ENCODE results near the gene PSMC3.

PSMC3 gene

DNA sequence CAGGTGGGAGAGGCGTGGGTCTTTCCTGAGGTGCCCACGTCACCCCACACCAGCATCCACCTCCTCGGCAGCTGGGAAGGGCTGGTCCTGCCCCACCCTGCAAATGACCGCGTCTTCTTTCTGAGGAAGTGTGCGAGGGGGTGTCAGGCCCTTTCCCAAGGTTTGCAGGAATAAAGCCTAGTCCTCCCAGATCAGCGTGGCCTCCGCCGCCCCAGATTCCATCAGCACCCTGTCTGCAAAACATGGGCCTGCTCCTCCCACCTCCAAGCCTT, 32.3 kb downstream of the PSMC3 start:
- DNase-seq (ENCODE audit: low spot score) = no peak

DNA sequence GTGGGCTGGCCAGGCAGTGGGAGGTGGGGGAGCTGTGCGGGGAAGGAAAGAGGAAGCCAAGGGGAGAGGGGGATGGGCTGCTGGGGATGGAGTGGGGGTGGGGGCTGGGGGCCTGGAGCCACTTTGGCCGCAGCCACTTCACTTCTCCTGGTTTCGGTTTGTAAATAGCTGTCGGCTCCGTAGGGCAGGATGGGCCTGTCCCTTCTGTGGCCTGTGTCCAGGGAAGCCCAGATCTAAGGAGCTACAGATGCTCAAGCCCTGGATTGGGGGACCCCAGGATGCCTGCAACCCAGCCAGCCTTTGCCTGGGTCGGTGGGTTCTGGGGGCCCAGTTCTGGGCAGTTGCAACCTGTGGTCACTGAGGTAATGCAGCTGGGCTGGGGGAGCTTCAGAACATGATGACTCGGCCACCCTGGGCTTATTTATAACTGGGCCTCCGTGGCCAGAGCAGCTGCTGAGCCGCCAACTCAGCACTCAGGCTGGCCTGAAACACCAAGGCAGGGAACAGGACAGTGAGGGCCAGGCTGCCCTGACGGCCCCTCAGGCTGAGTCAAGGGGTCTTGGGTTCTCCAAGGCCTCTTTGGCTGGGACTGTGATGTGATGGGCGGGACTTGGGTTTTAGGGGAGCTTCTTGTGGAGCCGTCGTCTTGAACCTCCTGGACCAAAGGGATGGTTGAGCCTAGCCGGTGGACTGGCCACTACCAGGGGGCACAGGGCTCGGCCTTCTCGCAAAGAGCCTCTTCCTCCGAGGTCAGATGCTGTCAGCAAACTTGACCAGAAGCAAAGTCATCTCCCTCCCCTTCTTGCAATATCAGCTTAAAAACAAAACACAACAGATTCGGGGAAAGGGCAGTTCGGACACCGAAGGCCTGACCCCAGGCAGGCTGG, 32.8 kb downstream of the PSMC3 start:
- no peak for DNase-seq (ENCODE audit: low spot score)

DNA sequence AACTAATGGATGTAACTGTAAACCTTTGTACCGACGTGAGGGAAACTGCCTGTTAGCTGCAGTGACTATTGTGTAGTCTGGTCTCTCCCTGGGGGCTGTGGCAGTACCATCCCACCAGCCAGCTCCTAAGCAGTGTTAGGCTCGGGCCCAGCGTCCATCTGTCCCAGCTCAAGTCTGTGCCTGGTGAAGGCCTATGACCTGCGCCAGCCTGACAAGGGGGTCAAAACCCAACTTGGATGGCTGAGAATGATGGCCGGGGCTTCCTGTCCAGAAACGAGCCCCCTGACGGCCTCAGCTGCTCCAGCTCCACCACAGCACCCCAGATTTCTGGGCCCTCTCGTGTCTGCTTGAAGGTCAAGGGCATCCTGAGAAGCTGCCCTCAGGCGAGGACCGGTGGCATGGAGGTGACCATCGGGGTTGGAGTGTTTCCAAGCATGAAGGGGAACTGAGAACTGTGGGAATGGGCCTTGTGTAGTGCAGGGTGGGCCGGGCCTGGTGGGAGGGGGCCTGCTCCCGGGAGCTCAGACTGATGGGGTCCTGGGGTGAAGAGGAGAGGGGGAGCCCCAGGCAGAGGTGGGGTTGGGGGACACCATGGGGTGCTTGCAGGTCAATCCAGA, 33.6 kb downstream of the PSMC3 start:
- DNase-seq (ENCODE audit: low spot score) = no peak

DNA sequence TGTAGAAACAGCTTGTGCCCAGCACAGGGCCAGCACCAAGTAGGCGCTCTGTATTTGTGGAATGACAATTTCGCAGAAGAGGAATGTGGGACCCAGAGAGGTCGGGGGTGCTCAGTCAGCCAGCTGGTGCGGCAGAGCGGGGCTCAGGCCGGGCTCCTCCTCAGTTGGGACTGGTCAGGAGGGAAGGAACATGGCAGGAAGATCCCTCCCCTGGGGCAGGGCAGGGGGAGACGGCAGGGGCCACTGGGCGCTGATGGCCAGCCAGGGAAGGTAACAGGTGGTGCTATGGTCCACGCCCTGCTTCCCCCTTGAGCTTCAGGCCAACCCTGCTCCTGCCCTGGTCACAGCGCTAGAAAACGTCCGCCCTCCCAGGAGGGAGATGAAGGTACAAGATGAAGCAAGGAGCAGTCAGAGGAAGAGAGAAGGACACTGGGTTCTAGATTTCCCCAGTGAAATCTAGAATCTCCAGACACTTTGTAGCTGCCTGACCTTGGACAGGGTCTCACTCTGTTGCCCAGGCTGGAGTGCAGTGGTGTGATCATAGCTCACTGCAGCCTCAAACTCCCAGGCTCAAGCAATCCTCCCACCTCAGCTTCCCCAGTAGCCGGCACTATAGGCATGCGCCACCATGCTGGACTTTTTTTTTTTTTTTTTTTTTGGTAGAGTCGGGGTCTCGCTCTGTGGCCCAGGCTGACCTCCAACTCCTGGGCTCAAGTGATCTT, 34.4 kb downstream of the PSMC3 start:
- DNase-seq (ENCODE audit: low spot score) = no peak

DNA sequence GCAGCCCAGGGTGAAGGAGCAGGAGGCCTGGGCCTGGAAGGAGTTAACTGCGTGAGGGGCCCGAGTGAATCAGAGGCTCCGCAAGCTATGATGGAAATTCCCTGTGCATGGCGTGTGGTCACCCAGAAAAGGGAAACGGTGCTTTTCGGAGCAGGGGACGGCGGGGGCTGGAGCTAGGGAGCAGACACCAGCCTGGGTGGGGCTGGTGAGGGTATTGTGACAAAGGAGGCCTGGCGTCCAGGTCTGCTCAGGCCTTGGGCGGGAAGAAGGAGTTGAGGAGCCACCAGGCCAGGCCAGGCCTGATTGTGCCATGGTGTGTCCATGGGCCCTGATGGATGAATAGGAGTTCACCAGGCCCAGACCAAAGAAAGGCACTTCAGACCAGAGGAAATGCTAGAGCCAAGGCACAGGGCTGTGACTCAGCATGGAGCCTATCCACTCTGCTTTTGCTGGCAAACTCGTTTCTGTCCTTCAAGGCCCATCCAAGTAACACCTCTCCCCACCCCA, 35.1 kb downstream of the PSMC3 start:
- no peak for DNase-seq (ENCODE audit: low spot score)

DNA sequence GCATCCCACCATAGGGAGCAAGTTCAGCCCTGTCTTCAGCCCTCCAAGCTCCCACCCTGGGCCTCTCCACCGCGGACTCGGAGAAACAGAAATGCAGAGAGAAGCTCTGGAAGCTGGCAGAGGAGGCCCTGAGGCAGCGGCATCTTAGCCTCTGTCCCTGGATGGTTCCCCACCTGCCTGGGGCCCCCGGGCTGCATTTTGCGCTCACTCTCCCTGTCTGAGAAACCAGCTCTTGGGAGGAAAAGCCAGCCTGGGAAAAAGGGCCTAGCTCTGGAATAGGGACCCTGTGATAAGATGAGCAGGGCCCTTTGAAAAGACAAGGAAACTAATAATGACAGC, 35.8 kb downstream of the PSMC3 start:
- no peak for DNase-seq (ENCODE audit: low spot score)

DNA sequence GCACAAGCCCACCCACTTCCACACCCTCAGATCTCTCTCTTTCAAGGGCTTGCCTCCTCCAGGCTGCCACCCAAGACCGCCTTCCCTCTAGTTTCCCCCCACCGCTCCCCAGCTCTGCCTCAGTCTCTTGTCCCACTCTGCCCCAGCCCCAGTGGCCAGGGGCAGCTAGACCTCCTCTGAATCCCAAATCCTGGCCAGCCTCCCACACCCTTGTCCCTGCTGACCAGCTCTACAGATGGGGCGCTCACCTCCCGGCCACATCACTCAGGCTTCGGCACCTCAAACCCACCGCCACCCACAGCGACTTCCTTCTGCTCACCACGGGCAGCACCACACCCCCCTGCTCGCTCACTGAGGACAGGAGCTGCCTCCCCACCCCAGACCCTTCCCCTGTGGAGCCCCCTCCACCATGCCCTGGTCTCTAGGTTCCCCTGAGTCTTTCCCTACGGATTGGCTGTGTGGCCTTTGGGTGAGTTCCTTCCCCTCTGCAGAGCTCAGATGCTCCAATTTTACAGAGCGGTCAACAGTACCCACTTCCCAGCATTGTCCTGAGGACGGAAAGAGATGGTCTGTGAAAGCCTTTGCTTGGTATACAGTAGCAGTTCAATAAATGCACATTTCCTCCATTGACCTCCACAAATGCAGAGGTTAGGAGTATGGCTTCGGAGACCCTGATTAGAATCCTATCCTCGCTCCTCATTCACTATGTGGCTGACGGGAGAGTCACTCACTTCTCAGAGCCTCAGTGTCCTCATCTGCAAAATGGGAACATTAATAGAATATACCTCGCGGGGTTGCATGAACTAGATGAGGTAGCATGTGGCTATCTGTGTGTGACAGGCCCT, 36.4 kb downstream of the PSMC3 start:
- DNase-seq (ENCODE audit: low spot score) = no peak

DNA sequence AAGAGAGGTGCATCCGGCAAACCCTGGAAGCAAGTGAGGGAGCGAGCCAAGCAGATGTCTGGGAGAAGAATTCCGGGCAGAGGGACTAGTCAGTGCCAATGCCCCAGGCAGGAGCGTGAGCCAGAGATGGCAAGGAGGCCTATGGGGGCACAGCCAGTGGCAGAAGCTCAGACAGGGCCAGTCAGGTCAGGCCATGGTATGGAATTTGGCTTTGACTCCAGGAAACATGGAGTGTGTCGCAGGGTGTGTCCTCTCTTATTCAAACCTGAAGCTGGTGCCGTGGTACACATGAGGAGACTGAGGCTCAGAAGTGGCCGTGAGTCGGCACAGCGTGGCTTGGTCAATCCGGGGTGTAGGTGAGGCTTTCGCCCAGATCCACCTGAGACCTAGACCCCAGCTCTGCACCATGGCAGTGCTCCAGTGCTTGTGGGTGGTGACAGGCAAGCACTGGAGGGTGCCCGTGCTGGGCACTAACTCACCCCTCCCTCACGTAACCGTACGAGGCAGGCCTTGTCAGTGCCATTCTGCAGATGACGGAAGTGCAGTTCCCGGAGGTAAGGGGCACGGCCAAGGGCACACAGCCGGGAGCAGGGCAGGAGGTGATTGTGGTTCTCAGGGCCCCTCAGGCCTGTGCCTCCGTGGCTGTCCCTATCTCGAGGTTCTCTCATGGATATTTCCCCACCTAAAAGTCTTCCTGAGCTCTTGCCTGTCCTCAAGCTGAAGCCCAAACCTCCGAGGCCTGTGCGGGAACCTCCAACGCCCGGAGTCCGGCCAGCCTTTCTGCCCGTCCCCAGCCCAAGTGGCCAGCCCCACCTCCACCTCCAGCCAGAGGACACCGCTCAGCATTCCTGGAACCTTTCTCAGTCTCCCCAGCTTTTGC, 37.3 kb downstream of the PSMC3 start:
- DNase-seq (ENCODE audit: low spot score) = no peak

DNA sequence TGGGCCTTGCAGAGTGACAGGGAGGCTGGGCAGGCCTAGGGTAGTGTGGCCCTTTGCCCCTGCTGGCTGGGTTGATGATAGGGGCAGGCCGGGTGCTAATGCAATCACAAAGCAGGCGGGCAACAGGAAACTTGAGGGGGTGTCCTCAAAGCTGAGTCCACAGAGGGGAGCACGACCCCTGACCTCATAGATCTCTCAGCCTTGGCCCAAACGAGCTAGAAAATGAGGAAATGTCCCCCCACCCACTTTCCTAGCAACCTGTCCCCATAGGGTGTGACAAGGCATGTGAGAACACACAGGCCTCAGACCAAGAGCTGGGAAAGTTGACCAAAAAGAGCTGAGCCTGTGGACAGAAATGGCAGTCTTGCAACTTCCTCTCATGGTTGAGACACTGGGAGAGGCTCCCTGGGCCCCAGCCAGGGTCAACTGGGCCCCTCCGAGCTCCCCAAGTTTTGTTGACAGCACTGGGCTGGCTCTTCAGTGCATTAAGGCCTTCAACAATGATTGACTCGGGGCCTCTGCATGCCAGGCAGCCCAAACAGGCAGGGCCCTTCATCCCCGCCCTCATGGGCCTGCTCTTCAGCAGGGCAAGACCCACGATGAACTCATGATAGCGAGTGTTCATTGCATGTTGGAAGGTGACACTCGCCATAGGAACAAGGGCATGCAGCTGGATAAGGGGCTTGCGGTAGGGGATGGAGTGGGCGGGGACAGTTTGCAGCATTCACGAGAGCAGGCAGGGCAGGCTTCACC, 38.1 kb downstream of the PSMC3 start:
- DNase-seq (ENCODE audit: low spot score) = no peak

DNA sequence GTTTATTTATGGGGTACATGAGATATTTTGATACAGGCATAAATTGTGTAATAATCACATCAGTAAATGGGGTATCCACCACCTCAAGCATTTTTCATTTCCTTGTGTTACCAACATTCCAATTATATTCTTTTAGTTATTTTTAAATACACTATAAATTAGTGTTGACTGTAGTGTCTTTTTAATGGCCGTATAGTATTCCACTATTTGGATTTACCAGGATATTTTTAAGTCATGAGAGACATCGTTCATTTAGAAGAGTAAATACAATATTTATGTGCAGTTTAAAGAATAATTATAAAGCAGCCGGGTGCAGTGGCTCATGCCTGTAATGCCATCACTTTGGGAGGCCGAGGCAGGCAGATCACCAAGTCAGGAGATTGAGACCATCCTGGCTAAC, 41.7 kb downstream of the PSMC3 start:
- no peak for DNase-seq (ENCODE audit: low spot score)

DNA sequence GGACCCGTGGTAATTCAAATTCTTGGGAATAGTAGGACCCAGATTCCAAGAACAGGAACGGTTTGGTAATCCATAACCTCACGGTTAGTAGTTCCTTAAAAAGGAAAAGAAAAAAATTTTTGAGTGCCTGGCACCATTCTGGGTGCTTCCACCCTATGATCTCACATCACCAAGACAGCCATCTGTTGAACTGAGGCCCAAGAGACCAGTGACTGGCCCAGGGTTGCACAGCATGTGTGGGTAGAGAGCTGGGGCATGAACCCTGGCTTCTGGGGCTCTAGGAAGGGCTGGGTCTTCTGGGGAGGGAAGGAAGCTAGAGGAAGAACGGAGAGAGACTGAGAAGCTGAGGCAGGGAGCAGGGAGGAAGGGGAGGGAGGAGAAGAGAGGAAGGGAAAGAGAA, 43.2 kb downstream of the PSMC3 start:
- no peak for DNase-seq (ENCODE audit: low spot score)

DNA sequence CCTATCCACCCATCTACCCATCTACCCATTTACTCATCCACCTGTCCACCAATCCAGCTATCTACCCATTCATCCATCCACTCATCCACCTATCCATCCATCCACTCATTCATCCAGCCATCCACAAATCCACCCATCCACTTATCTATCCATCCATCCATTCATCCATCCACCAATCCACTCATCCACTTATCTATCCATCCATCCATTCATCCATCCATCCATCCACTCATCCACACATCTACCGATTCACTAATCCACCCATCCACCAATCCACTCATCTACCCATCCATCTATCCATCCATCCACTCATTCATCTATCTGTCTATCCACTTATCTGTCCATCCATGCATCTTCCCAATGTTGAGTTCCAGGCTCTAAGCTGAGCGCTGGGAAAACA, 46.2 kb downstream of the PSMC3 start:
- no peak for DNase-seq (ENCODE audit: low spot score)

DNA sequence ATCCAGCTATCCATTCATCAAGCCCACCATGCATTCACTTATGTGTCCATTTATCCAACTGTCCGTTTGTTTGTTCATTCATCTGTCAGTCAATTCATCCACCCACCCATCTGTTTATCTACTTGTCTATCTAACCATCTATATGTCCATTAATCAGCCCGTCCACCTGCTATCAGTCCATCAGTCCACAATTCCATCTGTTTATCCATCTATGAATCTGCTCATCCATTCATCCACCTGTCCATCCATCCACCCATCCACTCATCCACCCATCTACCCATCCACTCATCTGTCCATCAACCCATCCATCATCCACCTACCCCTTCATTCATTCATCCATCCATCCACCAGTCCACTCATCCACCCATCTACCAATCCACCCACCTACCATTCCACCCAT, 46.9 kb downstream of the PSMC3 start:
- DNase-seq (ENCODE audit: low spot score) = no peak

DNA sequence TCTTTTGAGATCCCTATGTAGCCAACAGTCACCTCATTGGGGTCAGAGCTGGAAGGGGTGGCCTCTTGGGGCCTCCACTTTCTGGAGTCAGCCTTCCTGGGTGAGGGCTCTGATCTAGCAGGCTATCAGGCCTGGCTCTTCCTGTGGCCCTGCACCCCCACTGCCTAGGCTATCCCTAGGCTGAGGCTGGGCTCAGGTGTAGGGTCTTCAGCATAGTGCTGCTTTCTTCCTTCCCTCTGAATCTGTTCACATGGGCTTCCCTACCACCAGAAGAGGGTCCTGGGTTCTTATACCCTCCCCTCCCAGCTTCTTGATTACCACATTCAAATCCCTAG, 47.4 kb downstream of the PSMC3 start:
- DNase-seq (ENCODE audit: low spot score) = no peak

DNA sequence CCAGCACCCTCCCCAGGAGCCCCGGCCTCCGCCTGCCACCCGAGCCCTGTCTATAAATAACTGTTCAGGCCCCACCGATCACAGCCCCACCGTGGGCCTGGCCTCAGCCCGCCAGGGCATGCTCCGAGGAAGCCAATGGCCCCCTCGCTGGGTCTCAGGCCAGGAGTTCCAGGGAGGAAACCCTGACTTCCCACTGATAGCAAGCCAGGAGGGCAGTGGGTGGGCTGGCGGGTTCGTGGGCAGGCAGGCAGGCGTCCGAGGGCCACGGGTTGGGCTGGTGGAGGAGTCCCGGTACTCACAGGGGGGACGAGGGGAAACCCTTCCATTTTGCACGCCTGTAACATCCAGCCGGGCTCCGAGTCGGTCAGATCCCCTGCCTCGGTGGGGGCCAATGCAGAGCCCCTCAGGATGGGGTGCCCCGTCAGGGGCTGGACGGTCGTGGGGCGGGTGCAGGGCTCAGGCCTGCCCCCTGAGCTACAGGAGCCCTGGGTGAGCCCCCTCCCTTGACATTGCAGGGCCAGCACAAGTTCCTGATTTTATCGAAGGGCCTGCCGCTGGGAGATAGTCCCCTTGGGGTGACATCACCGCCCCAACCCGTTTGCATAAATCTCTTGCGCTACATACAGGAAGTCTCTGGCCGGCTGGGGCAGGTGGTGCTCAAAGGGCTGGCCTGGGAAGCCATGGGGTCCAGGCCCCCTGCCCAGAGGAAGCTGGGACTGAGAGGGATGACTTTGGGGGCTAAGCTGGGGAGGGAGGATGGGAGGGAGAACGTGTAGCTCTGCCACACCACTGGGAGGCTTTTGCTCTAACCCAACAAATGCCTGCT, 48.0 kb downstream of the PSMC3 start, which contains the start of gene SPI1:
Gene SPI1 (minus strand): TSS at position 538 of the 826 bp plus-strand sequence. CDS start 194 bp downstream, at position 344.
- DNase-seq (ENCODE audit: low spot score) = no peak

DNA sequence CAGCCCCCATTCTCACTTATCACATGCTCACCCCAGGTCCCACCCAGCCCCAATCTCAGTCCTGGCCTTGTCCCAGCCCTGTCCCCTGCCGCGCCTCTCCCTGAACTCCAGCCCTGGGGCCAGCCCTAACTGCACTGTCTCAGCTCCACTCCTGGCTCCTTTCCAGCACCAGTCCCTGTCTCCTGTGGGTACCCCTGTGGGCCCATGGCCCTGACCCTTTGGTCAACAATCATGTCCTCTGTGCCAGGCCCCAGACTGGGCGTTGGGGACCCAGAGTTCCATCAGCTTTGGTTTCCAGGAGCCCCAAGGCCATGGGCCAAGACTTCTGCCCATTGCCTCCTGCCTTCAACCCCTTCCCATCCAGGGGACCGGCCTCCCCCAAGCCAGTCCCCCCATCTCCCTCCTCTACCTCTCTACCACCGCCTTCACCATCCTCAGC, 48.6 kb downstream of the PSMC3 start:
- DNase-seq (ENCODE audit: low spot score) = no peak

DNA sequence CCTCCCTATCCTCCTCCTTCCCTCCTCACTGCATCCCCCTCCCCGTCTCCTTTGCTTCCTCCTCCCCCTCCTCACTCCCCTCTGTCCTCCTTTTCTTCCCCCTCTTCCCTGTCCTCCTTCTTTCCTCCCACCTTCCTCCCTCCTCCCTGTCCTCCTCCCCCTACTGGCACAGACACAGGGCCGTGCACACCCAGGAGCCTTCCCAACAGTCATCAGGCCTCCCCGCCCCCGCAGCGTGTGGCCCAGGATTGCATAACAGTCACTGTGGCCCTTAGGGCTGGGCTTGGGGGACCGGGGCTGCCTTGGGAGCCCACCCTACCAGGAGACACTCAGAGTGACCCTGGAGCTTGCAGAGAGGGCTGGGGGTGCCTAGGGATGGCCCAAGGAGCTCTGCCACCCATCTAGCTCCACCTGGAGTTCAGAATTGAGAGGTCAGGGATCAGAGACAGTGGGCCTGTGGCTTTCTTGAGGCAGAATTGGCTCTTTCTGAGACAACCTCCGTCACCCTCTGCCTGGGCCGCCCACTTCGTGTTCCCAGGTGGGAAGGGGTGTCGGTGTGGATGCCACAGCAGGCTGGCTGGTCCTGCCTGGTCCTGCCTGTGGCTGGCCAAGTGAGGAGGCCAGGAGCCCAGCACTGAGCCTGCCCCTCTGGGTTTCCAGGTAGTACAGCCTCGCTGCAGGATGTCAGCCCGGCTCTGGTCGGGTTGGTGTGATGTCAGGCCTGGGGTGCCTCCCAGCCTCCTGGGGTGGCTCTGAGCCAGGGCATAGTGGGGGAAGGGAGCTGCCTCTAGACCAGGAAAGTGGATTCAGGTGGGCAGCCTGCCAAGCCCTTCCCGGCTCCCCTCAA, 49.5 kb downstream of the PSMC3 start:
- no peak for DNase-seq (ENCODE audit: low spot score)

DNA sequence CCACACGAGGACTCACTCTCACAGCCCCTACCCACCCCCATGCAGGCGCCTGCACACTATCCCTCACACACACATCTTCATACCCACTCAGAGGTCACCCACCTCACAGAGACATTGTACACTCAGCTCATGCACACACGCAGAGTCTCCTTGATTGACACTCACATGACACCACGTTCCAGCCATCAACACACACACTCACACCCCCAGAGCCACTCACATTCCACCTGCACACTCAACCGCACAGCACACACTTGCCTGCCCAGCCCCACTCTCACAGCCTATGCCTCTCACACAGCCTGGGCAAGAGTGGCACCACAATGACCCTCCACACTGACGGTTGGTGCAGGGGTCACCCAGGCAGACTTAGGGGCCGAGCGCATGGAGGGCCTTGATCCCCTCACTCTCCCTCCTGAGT, 50.1 kb downstream of the PSMC3 start:
- no peak for DNase-seq (ENCODE audit: low spot score)

All from RKO (cell line).